ENCODE measurements around the gene TRIP4. TPM values are rescaled to one million over a fixed set of nuclear protein-coding genes. Genes with fewer than 3 reads are reported as not detected.

The TRIP4 gene
- total RNA-seq, 1 experiment from 2014 or later, result 21.7 TPM

DNA sequence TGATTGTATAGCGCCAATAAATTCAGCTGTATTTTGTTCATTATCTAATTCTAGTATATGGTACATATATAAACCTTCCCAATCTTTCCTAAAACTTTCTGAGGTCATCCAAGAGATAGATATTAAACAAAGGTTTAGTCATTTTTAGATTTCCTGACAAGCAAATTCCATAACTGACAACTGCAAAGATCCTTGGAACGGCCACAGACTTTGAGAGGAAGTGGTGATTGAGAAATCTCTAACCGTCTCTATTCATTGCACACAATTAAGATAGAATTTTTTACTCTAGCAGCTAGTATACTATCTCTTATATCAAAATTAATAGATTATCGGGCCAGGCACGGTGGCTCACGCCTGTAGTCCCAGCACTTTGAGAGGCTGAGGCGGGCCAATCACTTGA is 36.4 kb upstream of the TRIP4 start:
- Histone ChIP-seq H4K5ac (ENCODE audit: insufficient read length, low read depth, low read length) (no peak overlapping the region), H4K20me1 (ENCODE audit: control insufficient read depth, insufficient read depth, insufficient read length) (no peaks in the 10 kb centered on the region), H3K79me2 (ENCODE audit: insufficient read depth, low read length) (peaks cover 2% of the 10 kb centered on the region; the same call in 1 of the 2 replicates), H2BK12ac (ENCODE audit: insufficient read length, low read depth, low read length) (no peak overlapping the region), H2BK5ac (ENCODE audit: insufficient read length, low read length) (no peak overlapping the region), H3K27me3 (ENCODE audit: insufficient read depth, low read length) (no peaks in the 10 kb centered on the region), H2AFZ (ENCODE audit: low read length) (no peak overlapping the region), H2BK20ac (ENCODE audit: low read depth, low read length, poor library complexity, severe bottlenecking) (no peak overlapping the region), H3K27ac (ENCODE audit: insufficient read length, low read depth, low read length) (no peak overlapping the region), H4K8ac (replicated peaks; ENCODE audit: insufficient read length, low read depth, low read length) (no peak overlapping the region), H3K56ac (ENCODE audit: insufficient read length, low read depth, low read length) (no peak overlapping the region), H2AK5ac (ENCODE audit: insufficient read length, low read length) (no peak overlapping the region), H3K23ac (ENCODE audit: insufficient read length, low read depth, low read length) (no peak overlapping the region), H2BK15ac (ENCODE audit: low read depth, low read length) (no peak overlapping the region), H2BK120ac (ENCODE audit: low read depth, low read length, poor library complexity, severe bottlenecking) (no peak overlapping the region), H3K9me3 (ENCODE audit: control insufficient read depth, low read depth, low read length) (no peaks in the 10 kb centered on the region), H3K4ac (ENCODE audit: low read depth, low read length) (no peak overlapping the region), H3T11ph (ENCODE audit: low read length) (no peak overlapping the region), H4K91ac (ENCODE audit: insufficient read length, low read depth, low read length) (no peak overlapping the region), H3K9ac (ENCODE audit: extremely low read depth, insufficient read length, low read length) (no peak overlapping the region), H3K14ac (ENCODE audit: insufficient read depth, low read length) (no peak overlapping the region), H3K79me1 (ENCODE audit: insufficient read depth, low read depth, low read length, poor library complexity, severe bottlenecking) (peaks cover 4% of the 10 kb centered on the region), H3K4me2 (ENCODE audit: insufficient read depth, insufficient read length, low read length) (no peak overlapping the region), H3K18ac (ENCODE audit: insufficient read length, low read depth, low read length) (no peak overlapping the region), H3K23me2 (ENCODE audit: insufficient read length, low read depth, low read length, poor library complexity, severe bottlenecking) (peaks cover 5% of the 10 kb centered on the region), H3K4me1 (ENCODE audit: insufficient read depth, low read length) (no peaks in the 10 kb centered on the region)
- H3K4me1 Mint-ChIP-seq, result peaks cover 7 to 8% of the 10 kb centered on the region in 2 experiments
- H3K4me3 Mint-ChIP-seq, result no peak overlapping the region
- no peaks in the 10 kb centered on the region for H3K9me3 Mint-ChIP-seq
- no peak for DNase-seq
- no peak overlapping the region for H3K27ac Mint-ChIP-seq
- TF ChIP-seq, protein P1, sequence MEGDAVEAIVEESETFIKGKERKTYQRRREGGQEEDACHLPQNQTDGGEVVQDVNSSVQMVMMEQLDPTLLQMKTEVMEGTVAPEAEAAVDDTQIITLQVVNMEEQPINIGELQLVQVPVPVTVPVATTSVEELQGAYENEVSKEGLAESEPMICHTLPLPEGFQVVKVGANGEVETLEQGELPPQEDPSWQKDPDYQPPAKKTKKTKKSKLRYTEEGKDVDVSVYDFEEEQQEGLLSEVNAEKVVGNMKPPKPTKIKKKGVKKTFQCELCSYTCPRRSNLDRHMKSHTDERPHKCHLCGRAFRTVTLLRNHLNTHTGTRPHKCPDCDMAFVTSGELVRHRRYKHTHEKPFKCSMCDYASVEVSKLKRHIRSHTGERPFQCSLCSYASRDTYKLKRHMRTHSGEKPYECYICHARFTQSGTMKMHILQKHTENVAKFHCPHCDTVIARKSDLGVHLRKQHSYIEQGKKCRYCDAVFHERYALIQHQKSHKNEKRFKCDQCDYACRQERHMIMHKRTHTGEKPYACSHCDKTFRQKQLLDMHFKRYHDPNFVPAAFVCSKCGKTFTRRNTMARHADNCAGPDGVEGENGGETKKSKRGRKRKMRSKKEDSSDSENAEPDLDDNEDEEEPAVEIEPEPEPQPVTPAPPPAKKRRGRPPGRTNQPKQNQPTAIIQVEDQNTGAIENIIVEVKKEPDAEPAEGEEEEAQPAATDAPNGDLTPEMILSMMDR (conservative IDR thresholded peaks at IDR 0.05), result no peak
- H3K27me3 Mint-ChIP-seq (ENCODE audit: low read depth), result no peaks in the 10 kb centered on the region
- no CpG with 5 or more reads among the region's 7 CpGs for WGBS (ENCODE audit: extremely low coverage, insufficient read length, low lambda C conversion rate)
- peaks cover 4 to 22% (median 20%) of the 10 kb centered on the region in 3 experiments; a peak in 6 of 7 replicates for H3K36me3 Mint-ChIP-seq (ENCODE audit: insufficient read depth in 1 of 3, low read depth in 3 of 3)
